Cortex of kidney (tissue), 1 donor: ENCODE results near the gene CYP26B1.

Experiments used
- DNase-seq: peaks from one replicate; lab custom pipeline; 2025; lab: John Stamatoyannopoulos, UW

The CYP26B1 gene

DNA sequence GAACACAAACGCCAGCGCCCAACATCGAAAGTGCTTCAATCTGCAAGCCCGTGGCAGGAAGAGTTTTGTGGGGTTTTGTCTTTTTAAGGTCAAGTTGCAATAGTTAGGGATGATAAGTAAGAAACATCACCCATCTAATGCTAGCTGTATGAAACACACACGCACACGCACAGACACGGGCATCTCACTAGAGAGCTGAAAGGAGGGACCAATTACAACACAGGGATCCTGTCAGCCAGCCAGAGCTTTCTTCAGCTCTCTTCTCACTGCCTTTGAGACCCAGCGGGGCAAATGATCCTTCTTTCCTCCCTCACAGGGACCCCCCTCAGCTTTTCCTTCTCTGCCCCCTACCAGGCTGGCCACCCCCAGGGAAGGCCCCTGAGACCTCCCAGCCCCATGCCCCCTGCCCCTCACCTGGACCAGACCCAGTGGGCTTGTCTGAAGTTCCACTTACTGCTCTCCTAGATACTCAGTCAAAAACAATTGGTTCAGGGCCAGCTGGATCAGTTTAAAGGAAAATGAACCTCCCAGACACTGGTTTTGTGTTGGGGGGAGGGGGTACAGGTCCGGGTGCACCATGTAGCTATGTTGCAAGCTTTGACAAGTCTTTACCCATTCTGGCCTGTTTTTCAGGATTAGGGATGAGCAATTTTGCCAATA, 17.9 kb downstream of the CYP26B1 start:
- no peak for DNase-seq

DNA sequence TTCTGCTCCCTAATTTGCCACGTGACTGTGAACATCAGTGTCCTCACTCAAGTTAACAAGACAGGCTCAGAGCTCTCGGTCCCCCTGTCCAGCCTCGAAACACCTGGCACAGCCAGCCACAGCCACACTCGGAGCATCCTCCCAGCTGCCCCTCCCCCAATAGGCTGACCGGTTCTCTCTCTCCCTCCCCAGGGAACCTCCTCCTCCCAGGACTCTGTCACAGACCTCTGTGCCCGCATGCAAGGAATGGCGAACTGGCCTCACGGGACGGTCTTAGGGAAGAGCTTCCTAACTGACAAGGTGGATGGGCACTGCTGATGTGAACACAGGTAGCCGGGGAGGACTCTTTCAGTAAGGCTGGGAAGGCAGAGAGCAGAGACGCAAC, 18.8 kb downstream of the CYP26B1 start:
- DNase-seq = no peak

DNA sequence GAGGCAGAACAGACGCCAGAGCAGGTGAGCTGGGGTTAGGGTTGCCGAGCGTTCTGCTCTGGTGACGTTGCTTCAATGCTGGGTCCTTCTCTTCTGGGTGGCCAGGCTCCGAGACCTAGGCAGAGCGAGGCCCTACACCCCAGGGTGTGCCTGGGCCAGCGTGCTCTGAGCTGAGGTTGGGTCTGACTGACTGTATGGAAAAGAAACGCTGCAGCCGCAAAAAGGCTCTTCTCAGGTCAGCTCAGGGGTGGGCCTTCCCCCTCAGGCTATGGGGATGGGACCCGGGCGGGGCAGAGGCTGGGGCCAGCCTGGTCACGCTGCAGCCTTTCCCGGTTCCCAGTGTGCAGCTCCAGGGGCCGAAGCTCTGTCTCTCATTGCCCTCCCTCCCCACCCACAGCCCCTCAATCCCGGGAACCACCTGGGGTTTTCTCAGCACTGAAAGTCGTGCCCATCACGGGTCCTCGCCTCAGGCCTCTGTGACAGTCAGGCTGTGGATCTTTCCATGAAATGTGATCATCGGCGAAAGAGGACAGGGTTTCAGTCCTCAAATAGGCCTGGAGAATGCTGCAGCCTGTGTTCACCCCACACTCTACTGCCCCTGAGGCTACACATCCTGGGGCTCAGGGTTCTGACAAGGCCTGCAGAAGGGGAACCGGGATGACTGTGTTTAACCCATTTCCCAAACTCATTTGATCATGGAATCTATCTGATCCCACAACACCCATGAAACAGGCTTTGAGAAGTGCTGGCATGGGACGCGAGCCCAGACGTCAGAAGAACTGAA, 19.4 kb downstream of the CYP26B1 start:
- no peak for DNase-seq

DNA sequence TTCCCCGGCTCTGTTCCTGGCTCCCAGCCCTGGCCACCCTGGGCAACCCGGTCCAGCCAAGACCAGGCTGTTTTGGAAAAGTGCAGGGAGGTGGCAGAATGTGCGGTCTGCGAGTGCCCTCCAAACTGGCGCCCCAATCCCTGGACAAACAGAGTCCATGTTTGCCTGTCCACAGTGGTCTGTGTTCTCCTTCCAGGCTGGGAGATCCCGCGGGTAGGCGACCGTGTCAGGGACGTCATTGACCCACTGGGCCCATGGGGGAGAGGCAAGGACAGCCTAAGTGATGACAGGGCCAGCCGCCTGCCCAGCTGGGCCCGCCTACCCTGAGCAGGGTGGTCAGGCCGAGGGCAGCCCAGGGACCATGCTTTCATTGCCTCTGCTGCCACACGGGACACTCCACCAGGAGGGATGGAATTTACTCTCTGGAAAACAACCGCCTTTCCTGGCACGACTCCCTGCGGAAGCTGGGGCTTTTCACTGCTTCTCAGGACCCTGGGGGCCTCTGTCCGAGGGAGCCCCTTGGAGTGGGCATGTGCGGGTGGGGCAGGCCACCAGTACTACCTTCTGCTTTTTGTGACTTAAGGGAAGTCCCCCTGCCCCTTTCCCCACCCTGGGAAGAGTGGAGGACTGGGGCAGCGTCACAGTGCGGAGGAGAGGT, 20.1 kb downstream of the CYP26B1 start:
- DNase-seq = no peak

DNA sequence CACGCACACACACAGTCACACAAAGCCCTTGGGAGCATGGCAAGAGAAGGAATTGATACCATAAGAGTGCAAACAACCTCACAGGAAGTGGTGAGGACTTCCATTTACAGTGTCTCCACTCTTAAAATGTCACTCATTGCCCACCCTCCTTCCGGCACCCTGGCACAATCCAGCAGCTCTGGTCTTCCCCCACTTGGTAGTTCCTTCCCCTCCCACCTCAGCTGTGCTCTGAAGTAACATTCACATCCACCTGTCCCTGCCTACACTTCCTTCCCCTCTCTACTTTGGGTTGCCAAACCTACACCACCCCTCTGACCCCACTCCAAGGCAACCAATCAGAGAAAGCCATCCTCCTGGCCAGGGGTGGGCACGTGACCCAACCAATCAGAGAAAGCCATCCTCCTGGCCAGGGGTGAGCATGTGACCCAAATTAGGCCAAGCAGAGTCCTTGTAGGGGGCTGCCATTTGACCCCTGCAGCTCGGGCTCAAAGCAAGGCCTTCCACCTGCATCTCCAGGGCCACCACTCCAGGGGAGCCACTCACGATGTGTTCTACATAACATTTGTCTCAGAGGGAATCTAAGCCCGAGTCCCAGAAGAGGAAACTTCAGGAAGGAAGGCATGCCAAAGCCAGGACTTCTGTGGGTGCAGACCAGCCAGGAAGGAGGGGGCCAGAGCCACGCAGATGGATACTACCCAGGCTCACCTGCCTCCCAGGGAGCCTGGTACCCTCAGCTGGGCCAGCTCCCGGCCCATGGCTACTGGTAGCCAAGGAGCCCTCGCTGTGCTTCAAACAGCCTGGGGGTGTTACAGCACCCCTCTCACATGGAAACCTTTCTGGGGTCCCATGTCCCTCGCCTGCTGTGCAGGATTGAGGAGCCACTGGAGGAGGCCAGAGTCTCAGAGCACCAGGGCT, 21.2 kb downstream of the CYP26B1 start:
- DNase-seq = no peak

DNA sequence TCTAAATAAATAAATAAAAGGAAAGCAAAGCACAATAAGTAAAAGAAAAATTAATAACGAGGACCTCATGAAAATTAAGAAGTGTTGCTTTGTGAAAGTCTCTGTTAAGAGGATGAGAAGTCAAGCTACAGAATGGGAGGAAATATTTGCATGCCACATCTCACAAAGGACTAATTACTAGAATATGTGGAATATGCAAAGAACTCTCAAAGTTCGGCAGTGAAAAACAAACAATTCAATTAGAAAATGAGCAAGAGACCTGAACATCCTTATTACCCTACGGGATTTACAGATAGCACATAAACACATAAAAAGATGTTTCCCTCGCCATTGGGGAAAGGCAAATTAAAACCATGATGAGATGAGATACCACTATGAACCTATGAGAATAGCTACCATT, 23.3 kb downstream of the CYP26B1 start:
- no peak for DNase-seq

DNA sequence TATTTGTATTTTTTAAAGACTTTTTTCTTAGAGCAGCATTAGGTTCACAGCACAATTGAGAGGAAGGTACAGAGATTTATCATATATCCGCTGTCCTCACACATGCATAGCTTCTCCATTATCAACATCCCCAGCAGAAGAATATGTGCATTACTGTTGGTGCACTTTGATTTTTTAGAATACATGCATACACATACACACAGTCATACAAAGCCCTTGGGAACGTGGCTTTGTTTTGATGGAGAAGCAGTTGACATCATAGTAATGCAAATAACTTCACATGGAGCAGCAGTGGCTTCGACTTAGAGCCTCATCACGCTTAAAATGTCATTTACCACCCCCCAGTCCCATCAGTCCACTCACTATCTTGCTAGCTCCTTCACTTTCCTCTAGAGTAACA, 26.5 kb downstream of the CYP26B1 start:
- DNase-seq = no peak

DNA sequence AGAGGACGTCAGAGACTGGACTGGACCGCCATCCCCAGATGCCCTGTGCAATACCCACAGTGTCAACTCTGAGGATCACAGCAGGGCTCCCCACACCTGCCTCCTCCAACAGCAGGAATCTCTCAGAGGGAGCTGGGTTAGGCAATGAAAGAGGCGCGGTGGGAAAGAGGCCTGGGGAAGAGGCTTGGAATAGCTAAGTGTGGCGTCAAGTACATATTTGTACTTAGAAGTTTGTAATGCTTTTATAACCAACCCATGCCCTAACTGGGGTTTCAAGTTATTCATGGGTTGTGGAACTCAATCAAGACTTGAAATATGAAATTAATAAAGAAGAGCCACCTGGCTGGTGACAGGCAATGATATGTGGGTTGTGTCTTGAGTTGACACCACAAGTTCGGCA, 28.7 kb downstream of the CYP26B1 start:
- no peak for DNase-seq

DNA sequence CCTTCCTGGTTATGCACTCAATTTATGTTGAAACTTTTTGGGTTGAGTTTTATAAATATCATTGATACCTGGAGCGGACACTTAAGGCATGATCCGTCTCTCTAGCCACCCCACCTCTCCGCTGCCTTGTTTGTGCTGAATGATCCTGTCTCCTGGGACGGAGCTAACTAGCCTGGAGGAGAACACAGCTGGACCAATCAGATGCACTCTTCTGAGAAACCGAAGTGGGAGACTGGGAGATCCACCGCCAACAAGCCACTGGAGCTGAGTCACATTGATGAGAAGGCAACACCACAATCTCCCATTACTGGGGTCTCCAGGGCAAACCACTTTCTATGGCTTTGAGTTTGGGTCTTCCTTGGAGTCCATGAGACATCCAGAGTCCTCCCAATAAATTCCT, 29.3 kb downstream of the CYP26B1 start:
- no peak for DNase-seq

DNA sequence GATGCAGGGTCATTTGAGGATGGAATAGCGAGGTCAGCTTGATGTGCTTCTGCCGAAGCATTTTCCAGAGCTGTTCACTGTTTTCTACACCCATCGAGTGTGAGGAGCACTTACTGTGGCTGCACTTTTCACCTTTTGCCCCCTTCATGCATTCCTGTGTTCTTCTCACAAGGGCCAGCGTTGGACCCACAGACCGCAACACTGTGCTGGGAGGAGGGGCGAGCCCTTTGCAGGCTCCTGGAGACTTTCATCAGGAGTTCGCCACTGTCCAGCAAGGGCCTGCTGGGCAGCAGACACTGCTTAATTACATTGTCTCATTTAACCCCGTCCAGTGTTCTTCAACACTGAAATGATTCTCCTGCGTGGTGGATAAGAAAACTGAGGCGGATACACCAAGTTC, 29.9 kb downstream of the CYP26B1 start:
- DNase-seq = no peak

DNA sequence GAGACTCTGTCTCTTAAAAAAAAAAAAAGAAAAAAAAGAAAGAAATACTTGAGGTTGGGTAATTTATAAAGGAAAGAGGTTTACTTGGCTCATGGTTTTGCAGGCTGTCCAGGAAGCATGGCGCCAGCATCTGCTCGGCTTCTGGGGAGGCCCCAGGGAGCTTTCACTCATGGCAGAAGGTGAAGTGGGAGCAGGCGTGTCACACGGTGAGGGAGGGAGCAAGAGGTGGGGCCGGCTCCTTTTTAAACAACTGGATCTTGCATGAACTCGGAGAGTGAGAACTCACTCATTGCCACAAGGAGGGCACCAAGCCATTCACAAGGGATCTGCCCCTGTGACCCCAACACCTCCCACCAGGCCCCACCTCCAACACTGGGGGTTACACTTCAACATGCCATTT, 30.6 kb downstream of the CYP26B1 start:
- DNase-seq = no peak

DNA sequence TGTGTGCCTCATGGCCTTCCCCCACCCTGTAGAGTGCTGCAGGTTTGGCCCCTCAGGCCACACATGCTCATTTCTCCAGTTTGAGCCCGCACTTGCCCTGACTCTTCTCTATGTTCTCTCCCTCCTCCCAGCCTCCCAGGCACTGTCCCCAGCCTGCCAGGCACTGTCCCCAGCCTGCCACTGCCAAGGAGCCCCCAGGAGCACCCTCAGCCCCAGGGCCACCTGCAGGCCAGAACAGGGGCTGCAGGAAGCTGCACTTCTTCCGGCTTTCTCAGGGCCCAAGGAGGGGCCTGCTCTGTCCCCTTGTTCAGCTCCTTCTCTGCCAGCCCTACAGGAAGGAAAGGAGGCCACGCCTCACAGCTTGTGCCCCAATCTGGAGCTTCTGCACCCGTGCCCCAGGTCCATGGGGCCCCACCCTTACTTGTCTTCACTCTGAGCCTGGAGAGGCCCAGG, 31.6 kb downstream of the CYP26B1 start:
- DNase-seq = no peak

DNA sequence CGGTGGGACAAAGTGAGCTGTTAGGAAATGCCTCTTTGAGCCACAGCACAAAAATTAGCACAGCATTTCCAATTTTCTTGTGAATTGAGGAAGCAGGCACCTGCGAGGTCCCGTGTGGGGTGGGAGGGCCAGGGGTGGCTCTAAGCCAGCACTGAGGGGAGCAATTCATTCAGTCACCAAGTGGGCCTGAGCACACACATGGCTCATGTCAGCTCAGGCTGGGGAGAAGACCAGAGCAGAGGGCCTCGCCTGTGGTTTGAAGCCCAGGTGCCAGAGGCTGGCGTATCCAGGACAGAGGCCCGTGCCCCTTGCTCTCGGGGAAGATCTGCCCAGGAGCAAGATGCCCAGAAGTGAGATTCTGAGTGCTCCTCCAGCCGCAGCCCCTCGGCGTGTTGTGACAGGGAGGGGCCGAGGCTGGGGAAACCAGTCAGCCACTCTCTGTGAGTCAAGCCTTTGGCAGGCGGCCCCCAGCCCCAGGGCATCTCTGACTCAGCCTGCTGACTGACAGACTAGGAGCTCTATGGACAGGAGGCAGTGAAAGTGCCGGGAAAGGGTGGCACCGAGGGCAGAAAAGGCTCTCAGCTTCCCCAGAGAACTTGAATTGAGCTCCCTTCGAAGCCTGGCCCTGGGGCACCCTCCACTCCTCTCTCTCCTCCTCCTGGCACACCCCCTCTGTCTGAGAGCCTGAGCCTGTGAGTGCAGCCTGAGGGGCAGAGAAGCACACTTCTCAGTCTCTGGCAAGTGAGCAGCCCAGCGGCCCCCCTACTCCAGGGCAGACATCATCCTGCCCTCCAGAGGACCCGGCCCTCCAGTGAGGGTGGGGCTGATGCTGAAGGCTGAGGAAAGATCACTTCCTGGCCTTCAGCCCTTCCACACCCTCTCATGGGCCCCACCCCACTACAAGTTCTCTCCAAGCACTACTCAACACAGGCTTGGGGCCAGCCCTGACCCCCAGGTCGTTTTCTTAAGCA, 32.3 kb downstream of the CYP26B1 start:
- DNase-seq = no peak

DNA sequence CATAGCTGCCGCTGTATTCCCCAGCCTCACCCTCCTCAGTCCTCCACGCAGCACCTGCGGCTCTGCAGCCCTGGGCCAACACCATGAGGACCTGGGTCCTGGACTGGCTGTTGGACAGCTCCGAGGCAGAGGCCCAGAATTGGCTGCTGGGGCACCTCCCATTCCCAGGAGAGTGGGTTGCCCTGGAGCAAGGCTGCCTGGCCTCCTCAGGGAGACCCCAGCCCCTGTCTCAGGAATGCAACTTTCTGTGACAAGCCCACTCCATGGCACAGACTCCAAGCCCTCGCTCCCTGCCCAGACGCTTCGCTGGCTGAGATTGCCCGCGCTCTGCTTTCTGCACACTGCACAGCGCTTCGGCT, 33.0 kb downstream of the CYP26B1 start:
- no peak for DNase-seq

DNA sequence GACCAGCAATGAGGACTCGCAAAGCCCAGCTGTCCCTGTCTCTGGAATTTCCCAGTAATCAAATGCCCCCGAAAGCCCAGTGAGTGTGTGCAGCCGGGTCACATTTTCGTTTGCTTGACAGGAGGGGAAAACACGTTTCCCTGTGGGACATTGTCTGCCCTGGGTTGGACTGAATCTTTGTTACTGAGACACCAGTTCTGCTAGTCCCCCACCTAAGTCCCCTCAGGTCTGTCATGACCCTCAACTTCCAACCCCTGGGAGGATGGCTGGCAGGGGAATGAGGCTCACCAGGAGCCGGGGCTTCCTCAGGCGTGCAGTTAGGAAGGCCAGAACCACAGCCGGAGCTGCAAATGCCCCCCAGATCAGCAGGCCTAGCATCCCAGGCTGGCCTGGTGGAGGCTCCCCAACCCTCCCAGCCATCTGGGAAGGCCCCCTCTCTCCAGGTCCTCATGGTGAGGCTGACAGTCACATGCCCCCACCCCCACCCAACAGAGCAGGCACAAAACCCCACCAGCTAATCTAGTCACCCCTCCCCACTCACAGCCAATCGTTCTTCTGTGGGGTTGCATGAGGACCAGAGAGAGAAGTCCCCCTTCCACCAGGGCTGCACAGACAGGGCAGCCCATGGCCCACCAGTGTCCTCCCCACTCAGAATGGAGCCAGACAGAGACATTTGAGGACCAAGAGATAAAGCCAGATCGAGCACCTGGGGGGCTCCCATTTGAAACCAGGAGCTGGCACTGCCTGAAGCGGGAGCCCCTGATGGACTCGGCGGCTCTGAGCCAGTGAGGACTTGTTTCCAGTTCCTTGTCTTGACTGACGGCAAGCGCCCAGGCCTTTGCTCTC, 33.6 kb downstream of the CYP26B1 start:
- no peak for DNase-seq

DNA sequence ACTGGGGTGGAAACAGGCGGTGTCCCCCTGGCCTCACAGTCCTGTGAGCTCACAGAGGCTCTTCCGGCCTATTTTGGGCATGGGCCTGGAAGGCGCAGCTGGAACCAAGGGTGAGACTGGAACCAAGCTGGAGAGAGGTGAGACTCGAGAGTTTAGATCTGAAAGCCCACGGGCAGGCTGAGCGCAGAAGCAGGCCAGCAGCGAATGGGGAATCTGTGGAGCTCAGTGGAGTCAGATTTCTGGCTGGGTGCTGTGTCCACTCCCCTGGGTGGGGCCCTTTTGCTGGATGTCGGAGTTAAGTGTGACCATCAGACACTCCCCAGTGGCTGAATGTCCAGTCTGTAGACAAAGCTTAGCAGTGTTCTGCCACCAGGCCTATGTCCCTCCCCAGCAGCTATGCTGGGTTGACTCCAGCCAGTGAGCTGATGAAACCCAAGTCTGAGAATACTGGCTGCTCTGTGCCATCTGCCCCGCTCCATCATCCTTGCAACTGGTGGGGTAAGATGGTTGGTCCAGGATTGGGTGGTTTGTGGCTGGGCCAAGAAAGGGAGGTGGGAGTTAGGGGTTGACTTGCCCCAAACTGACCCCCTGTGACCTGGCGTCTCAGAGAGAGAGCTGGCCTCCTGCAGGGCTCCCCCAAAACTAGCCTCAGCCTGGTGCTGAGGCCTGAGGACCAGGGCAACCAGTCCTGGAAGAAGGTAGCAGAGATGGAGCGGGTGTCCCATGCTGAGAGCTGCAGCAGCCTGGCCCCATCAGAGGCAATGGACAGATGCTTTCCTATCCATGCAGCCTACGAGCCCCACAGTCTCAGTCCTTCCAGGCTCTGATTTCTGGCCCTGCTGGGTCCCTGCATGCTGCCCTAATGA, 34.4 kb downstream of the CYP26B1 start:
- DNase-seq = no peak

DNA sequence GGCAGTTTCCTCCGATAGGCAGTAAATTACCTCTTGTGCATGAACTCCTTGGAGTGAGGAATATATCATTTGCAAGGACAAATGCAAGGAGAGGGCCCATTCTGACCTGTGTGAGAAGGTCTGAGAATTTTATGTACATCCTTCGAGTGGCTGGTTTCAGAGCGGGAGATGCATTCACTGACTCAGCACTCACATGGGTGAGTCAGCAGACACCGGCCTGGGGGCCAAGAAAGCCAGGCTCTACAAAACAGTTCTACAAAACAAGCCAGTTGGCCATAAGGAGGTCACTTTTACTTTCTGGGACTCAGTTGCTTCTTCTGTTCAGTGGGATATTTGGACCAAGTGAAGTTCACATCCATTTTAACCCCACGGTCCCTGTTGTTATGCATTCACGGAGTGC, 35.3 kb downstream of the CYP26B1 start:
- no peak for DNase-seq

DNA sequence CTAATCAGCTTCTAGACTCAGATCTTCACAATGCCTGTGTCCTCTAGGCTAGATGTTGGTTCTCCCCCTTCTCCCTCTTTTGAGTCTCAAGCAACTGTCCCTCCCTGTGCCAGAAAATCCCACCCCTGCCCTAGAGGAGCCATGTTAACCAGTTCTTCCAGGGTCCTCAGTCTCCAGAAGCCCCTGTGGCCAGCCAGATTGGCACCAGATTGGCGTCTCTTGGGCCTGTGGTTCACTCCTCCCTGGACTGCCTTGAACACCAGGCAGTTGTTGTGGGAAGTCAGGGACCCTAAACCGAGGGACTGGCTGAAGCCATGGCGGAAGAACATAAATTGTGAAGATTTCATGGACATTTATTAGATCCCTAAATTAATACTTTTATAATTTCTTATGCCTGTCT, 36.6 kb downstream of the CYP26B1 start:
- no peak for DNase-seq

DNA sequence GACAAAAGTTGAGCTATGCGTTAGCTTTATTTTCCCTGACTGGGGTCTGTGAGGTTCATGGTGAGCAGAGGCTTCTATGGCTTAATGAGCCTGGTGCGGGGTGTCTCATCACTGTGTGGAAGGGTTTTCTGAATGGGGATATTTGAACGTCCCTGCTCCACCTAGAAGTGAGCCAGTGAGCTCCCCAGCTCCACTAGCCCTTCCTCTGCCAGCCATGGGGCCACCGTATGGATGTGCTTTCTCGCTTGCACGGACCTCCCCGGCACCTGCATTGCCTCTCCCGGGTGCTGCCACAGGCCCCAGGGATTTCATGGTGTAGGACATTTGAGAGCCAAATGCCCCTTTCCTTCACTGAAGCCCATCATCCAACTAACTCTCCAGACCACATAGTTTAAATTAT, 37.8 kb downstream of the CYP26B1 start:
- DNase-seq = no peak
